ENCODE measurements around the gene CACNA1E. TPM values are rescaled to one million over a fixed set of nuclear protein-coding genes. Genes with fewer than 3 reads are reported as not detected.

Gene CACNA1E
- total RNA-seq, 6 experiments from 2014 or later: not detected

GRCh38 chr1:181806746-181807145, 323.4 kb downstream of the CACNA1E start:
- Mint-ChIP-seq H3K4me3 (no peak overlapping the region), H3K27ac (no peak overlapping the region), H3K4me1 (ENCODE audit: low read depth) (no peaks in the 10 kb centered on the region), H3K27me3 (ENCODE audit: insufficient read depth) (no peaks in the 10 kb centered on the region; the same call in 1 of the 2 replicates), H3K9me3 (peaks cover 55% of the 10 kb centered on the region), H3K36me3 (ENCODE audit: low read depth) (no peaks in the 10 kb centered on the region; the same call in 1 of the 2 replicates)
- TF ChIP-seq CTCF (IDR thresholded peaks at IDR 0.05): no peak
- DNase-seq: no peak

- Mint-ChIP-seq H3K9me3 (peaks cover 55% of the 10 kb centered on the region), H3K4me1 (ENCODE audit: low read depth) (no peaks in the 10 kb centered on the region), H3K27ac (no peak overlapping the region), H3K27me3 (ENCODE audit: insufficient read depth) (no peaks in the 10 kb centered on the region; the same call in 1 of the 2 replicates), H3K36me3 (ENCODE audit: low read depth) (no peaks in the 10 kb centered on the region; the same call in 1 of the 2 replicates), H3K4me3 (no peak overlapping the region)
- TF ChIP-seq CTCF (IDR thresholded peaks at IDR 0.05): no peak
- no peak for DNase-seq
Measured at GRCh38 chr1:181807251-181807650, 323.9 kb downstream of the CACNA1E start.

GRCh38 chr1:181809991-181810545, 326.8 kb downstream of the CACNA1E start:
- no peak for DNase-seq
- H3K27ac Mint-ChIP-seq: no peak overlapping the region
- no peak overlapping the region for H3K4me3 Mint-ChIP-seq
- H3K9me3 Mint-ChIP-seq: peaks cover 50% of the 10 kb centered on the region
- TF ChIP-seq CTCF (IDR thresholded peaks at IDR 0.05): no peak
- H3K36me3 Mint-ChIP-seq (ENCODE audit: low read depth): no peaks in the 10 kb centered on the region; the same call in 1 of the 2 replicates
- H3K27me3 Mint-ChIP-seq (ENCODE audit: insufficient read depth): no peaks in the 10 kb centered on the region
- no peaks in the 10 kb centered on the region for H3K4me1 Mint-ChIP-seq (ENCODE audit: low read depth)

GRCh38 chr1:181812208-181812607, 328.9 kb downstream of the CACNA1E start:
- DNase-seq: no peak
- Mint-ChIP-seq H3K27me3 (ENCODE audit: insufficient read depth) (no peaks in the 10 kb centered on the region), H3K9me3 (peaks cover 45% of the 10 kb centered on the region), H3K27ac (no peak overlapping the region), H3K4me3 (no peak overlapping the region), H3K4me1 (ENCODE audit: low read depth) (no peaks in the 10 kb centered on the region), H3K36me3 (ENCODE audit: low read depth) (no peaks in the 10 kb centered on the region)
- TF ChIP-seq CTCF (IDR thresholded peaks at IDR 0.05): no peak

GRCh38 chr1:181813266-181813665, 329.9 kb downstream of the CACNA1E start:
- Mint-ChIP-seq H3K36me3 (ENCODE audit: low read depth) (no peaks in the 10 kb centered on the region), H3K9me3 (peaks cover 38% of the 10 kb centered on the region), H3K4me3 (no peak overlapping the region), H3K4me1 (ENCODE audit: low read depth) (no peaks in the 10 kb centered on the region), H3K27me3 (ENCODE audit: insufficient read depth) (no peaks in the 10 kb centered on the region), H3K27ac (no peak overlapping the region)
- TF ChIP-seq CTCF (IDR thresholded peaks at IDR 0.05): no peak
- DNase-seq: no peak
